Tongue (tissue), 2 donors: ENCODE measurements around the gene PITPNB. TPM values are rescaled to one million over a fixed set of nuclear protein-coding genes. Genes with fewer than 3 reads are reported as not detected.

Experiments used
- DNase-seq: peaks from one replicate; pipeline ENCODE4 v3.0.0-alpha.2; 2015
- total RNA-seq: library from RNA; depleted of rRNA; stranded (reverse); fragments of >200 nt; gene quantifications from one replicate; pipeline ENCODE4 v1.2.3, GENCODE V29; 2014

Gene PITPNB
- total RNA-seq, 1 donor from 2014 or later, result 52.1 TPM

GRCh38 chr22:27878541-27878940, 40.5 kb downstream of the PITPNB start:
- DNase-seq, result no peak

GRCh38 chr22:27877501-27877900, 41.6 kb downstream of the PITPNB start:
- DNase-seq, result no peak

- DNase-seq, result peak; percentile 72
Observed at GRCh38 chr22:27876684-27877083, 42.4 kb downstream of the PITPNB start.

GRCh38 chr22:27875951-27876350, 43.1 kb downstream of the PITPNB start:
- DNase-seq, result no peak

- no peak for DNase-seq
Observed at GRCh38 chr22:27874764-27875163, 44.3 kb downstream of the PITPNB start.

- DNase-seq, result no peak
Observed at GRCh38 chr22:27874185-27874584, 44.9 kb downstream of the PITPNB start.

- peak; percentile 44 for DNase-seq
Observed at GRCh38 chr22:27873472-27873871, 45.6 kb downstream of the PITPNB start.

- DNase-seq, result no peak
Observed at GRCh38 chr22:27872488-27872887, 46.6 kb downstream of the PITPNB start.

- DNase-seq, result no peak
Observed at GRCh38 chr22:27871306-27872014, 47.6 kb downstream of the PITPNB start.

- DNase-seq, result no peak
Observed at GRCh38 chr22:27870234-27871191, 48.5 kb downstream of the PITPNB start.

GRCh38 chr22:27868732-27869282, 50.2 kb downstream of the PITPNB start:
- DNase-seq, result no peak

- no peak for DNase-seq
Observed at GRCh38 chr22:27867953-27868731, 50.9 kb downstream of the PITPNB start.

- peak; percentile 40 for DNase-seq
Observed at GRCh38 chr22:27867085-27867952, 51.7 kb downstream of the PITPNB start.

GRCh38 chr22:27866135-27867084, 52.6 kb downstream of the PITPNB start:
- DNase-seq, result peak; percentile 68

GRCh38 chr22:27865496-27865895, 53.6 kb downstream of the PITPNB start:
- no peak for DNase-seq

GRCh38 chr22:27863556-27863955, 55.5 kb downstream of the PITPNB start:
- no peak for DNase-seq

- no peak for DNase-seq
Observed at GRCh38 chr22:27863001-27863400, 56.1 kb downstream of the PITPNB start.

- no peak for DNase-seq
Observed at GRCh38 chr22:27859336-27859735, 59.7 kb downstream of the PITPNB start.

- no peak for DNase-seq
Observed at GRCh38 chr22:27858626-27859025, 60.4 kb downstream of the PITPNB start.

GRCh38 chr22:27857443-27857842, 61.6 kb downstream of the PITPNB start:
- DNase-seq, result peak; percentile 58
